SK-N-SH (cell line): ENCODE data around the gene PAOX. TPM values are rescaled to one million over a fixed set of nuclear protein-coding genes. Genes with fewer than 3 reads are reported as not detected.
"Not testable (repeated sequence)": the region's sequence is repeated elsewhere in the genome, so short reads cannot be mapped to it uniquely, and the experiment has no call there.

Experiments
- CTCF ChIA-PET: fragments of 300-600, 350-600 bp; formaldehyde crosslinking; extraction: SDS; loops from one replicate; lab custom pipeline; 2021; lab: Yijun Ruan, JAX
- POLR2A ChIA-PET: fragments of 350-600 bp; sonication (Branson Sonifier 250); formaldehyde crosslinking; extraction: SDS; loops from one replicate; lab custom pipeline; 2020; ENCODE audit warnings: antibody characterized with exemption, inconsistent platforms; lab: Yijun Ruan, JAX
- DNase-seq: peaks from one replicate; pipeline ENCODE4 v3.0.0; 2012
- H2AFZ ChIP-seq: fragments of 200-600 bp; sonication (generic); 2 replicates; pipeline ENCODE4 v1.8.1; 2016; ENCODE audit warnings: antibody characterized with exemption, mild to moderate bottlenecking, low read depth
- H3F3A ChIP-seq: fragments of 200-600 bp; sonication (generic); replicated peaks from 2 replicates; pipeline ENCODE3; 2016; ENCODE audit warnings: antibody characterized with exemption, mild to moderate bottlenecking; ENCODE audit not compliant: insufficient read depth
- H3K27ac ChIP-seq, 2 experiments: fragments of 200-500 bp in 1 of 2; fragments of 200-600 bp in 1 of 2; sonication (Bioruptor generic) in 1 of 2; sonication (generic), shearing (Covaris generic) in 1 of 2; 2 replicates each; pipeline versions ENCODE4 v1.5.1 to v1.6.1; 2014 to 2016; ENCODE audit warnings: low read depth in 2 of 2, inconsistent platforms in 1 of 2, low read length in 1 of 2, mild to moderate bottlenecking in 1 of 2, mixed read lengths in 1 of 2
- H3K27me3 ChIP-seq: fragments of 200-600 bp; sonication (generic), shearing (Covaris generic); 2 replicates; pipeline ENCODE4 v1.6.1; 2016; ENCODE audit warnings: mixed run types; ENCODE audit not compliant: insufficient read depth
- H3K36me3 ChIP-seq, 2 experiments: fragments of 200-500 bp in 1 of 2; fragments of 200-600 bp in 1 of 2; sonication (Bioruptor generic) in 1 of 2; sonication (generic) in 1 of 2; replicated peaks in 1 of 2; 2 replicates each; pipeline versions ENCODE3 to v1.5.1; 2014 to 2016; ENCODE audit warnings: low read length in 1 of 2, mild to moderate bottlenecking in 1 of 2; ENCODE audit not compliant: insufficient read depth in 2 of 2, control insufficient read depth in 1 of 2
- H3K4me1 ChIP-seq, 2 experiments: fragments of 200-500 bp in 1 of 2; fragments of 200-600 bp in 1 of 2; sonication (Bioruptor generic) in 1 of 2; sonication (generic), shearing (Covaris generic) in 1 of 2; 2 replicates each; pipeline versions ENCODE4 v1.5.1 to v1.6.1; 2014 to 2016; ENCODE audit warnings: low read depth in 1 of 2, low read length in 1 of 2, mixed run types in 1 of 2; ENCODE audit not compliant: insufficient read depth in 2 of 2, control insufficient read depth in 1 of 2
- H3K4me2 ChIP-seq: fragments of 200-600 bp; sonication (generic), shearing (Covaris generic); 2 replicates; pipeline ENCODE4 v1.6.1; 2017; ENCODE audit warnings: mixed run types
- H3K4me3 ChIP-seq, 2 experiments: fragments of 200-500 bp in 1 of 2; fragments of 200-600 bp in 1 of 2; sonication (Bioruptor generic) in 1 of 2; sonication (generic), shearing (Covaris generic) in 1 of 2; 2 replicates each; pipeline versions ENCODE4 v1.5.1 to v1.8.1; 2014 to 2016; ENCODE audit warnings: low read depth in 2 of 2, inconsistent platforms in 1 of 2, low read length in 1 of 2, mild to moderate bottlenecking in 1 of 2, mixed read lengths in 1 of 2, moderate library complexity in 1 of 2
- H3K79me2 ChIP-seq: fragments of 200-600 bp; sonication (generic); 2 replicates; pipeline ENCODE4 v1.8.1; 2017; ENCODE audit warnings: mild to moderate bottlenecking; ENCODE audit not compliant: insufficient read depth
- H3K9ac ChIP-seq: fragments of 200-600 bp; sonication (generic); 2 replicates; pipeline ENCODE4 v1.6.1; 2017; ENCODE audit warnings: mixed run types
- H3K9me2 ChIP-seq: fragments of 200-600 bp; sonication (generic); 2 replicates; pipeline ENCODE4 v1.6.1; 2017; ENCODE audit warnings: mixed run types
- H3K9me3 ChIP-seq: fragments of 200-600 bp; sonication (generic); 2 replicates; pipeline ENCODE4 v1.6.1; 2017; ENCODE audit warnings: mixed run types, mild to moderate bottlenecking, moderate library complexity
- H4K20me1 ChIP-seq: fragments of 200-600 bp; sonication (generic); 2 replicates; pipeline ENCODE4 v1.6.1; 2017; ENCODE audit warnings: mild to moderate bottlenecking, mixed run types; ENCODE audit not compliant: insufficient read depth
- EZH2phosphoT487 ChIP-seq: fragments of 200-600 bp; sonication (generic); IDR thresholded peaks from 2 replicates; pipeline ENCODE4 v1.6.1; 2017; ENCODE audit warnings: low read depth, mixed run types, mild to moderate bottlenecking, antibody characterized with exemption, moderate library complexity, borderline replicate concordance
- RFX5 ChIP-seq: IDR thresholded peaks from 2 replicates; pipeline ENCODE4 v1.6.1; 2012; ENCODE audit warnings: mild to moderate bottlenecking, improper control_type of control experiment, low read length
- SMC3 ChIP-seq: IDR thresholded peaks from 2 replicates; pipeline ENCODE4 v1.6.1; 2012; ENCODE audit warnings: low read depth, low read length, improper control_type of control experiment
- YY1 ChIP-seq: IDR thresholded peaks from 2 replicates; pipeline ENCODE4 v1.4.0; 2012; ENCODE audit warnings: low read depth, mild to moderate bottlenecking
- WGBS: methylation state at CpG from one replicate; pipeline ENCODE4 v1.1.6; 2017; ENCODE audit warnings: low lambda C conversion rate; 5-methylcytosine and 5-hydroxymethylcytosine counted together
- polyA plus RNA-seq, 3 experiments: library from polyadenylated mRNA; depleted of rRNA; stranded (reverse); fragments of >200 nt; gene quantifications; 2 replicates each; pipeline ENCODE4 v1.2.3, GENCODE V29; 2012
- TF ChIP-seq, protein P1 (sequence below): fragments of 200-600 bp; sonication (generic); IDR thresholded peaks from 2 replicates; pipeline ENCODE4 v1.6.1; 2017; ENCODE audit warnings: antibody characterized with exemption, mild to moderate bottlenecking, moderate library complexity

Gene PAOX
- polyA plus RNA-seq, 1 of the 3 experiments (the other 2 are of a cell fraction): 6.2 TPM

GRCh38 chr10:133422807-133423771, 44.0 kb downstream of the PAOX start:
- Histone ChIP-seq H3K4me2 (no peak overlapping the region), H4K20me1 (peaks cover 20% of the 10 kb centered on the region; the same call in 1 of the 2 replicates), H3K36me3 (peaks cover 0 to 22% of the 10 kb centered on the region in 2 experiments), H3K4me1 (no peaks in the 10 kb centered on the region; a peak in 1 of 4 replicates), H3K9ac (no peak overlapping the region), H3K79me2 (no peaks in the 10 kb centered on the region), H3F3A (no peaks in the 10 kb centered on the region), H3K27me3 (no peaks in the 10 kb centered on the region), H3K4me3 (no peak overlapping the region; a peak in 1 of 4 replicates), H2AFZ (no peak overlapping the region), H3K9me3 (no peaks in the 10 kb centered on the region), H3K9me2 (no peaks in the 10 kb centered on the region), H3K27ac (no peak overlapping the region)
- DNase-seq: peak; percentile 72
- CTCF ChIA-PET: interaction anchor here (1.2 kb wide), 1 partner anchor 97 kb away, joined by 4 read pairs; no protein-coding TSS in a partner anchor
- TF ChIP-seq YY1 (no peak), RFX5 (no peak), EZH2phosphoT487 (no peak), SMC3 (no peak)
- TF ChIP-seq, protein P1, sequence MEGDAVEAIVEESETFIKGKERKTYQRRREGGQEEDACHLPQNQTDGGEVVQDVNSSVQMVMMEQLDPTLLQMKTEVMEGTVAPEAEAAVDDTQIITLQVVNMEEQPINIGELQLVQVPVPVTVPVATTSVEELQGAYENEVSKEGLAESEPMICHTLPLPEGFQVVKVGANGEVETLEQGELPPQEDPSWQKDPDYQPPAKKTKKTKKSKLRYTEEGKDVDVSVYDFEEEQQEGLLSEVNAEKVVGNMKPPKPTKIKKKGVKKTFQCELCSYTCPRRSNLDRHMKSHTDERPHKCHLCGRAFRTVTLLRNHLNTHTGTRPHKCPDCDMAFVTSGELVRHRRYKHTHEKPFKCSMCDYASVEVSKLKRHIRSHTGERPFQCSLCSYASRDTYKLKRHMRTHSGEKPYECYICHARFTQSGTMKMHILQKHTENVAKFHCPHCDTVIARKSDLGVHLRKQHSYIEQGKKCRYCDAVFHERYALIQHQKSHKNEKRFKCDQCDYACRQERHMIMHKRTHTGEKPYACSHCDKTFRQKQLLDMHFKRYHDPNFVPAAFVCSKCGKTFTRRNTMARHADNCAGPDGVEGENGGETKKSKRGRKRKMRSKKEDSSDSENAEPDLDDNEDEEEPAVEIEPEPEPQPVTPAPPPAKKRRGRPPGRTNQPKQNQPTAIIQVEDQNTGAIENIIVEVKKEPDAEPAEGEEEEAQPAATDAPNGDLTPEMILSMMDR: no peak
- POLR2A ChIA-PET: no interaction called here
- WGBS: 35% methylated on average over 29 of the region's 88 CpGs

DNA sequence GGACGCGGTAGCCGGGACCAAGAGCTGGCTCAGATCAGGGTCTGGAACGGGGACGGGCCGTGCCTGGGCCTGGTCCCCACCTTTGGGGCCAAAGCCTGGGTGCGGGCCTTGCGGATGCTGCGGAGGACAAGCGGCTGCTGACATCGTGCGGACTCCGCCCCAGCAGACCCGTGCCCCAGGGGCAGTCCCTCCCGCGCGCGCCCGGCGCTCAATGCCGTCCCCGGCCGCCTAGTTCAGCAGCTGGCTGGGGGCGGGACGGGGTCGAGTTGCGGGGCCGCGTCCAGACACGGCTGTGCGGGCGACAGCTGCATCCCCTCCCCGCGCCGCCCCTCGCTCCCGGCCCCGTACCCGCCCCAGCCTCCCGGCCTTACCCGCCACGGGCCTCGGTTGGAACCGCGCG, 45.0 kb downstream of the PAOX start:
- H3K9ac ChIP-seq, CTCF ChIA-PET: not testable (repeated sequence)

GRCh38 chr10:133424601-133425000, 45.5 kb downstream of the PAOX start, which contains the start of gene SPRN:
Gene SPRN (minus strand): TSS chr10:133424625. CDS start chr10:133423681, 944 bp downstream.
- H3K9me3 ChIP-seq, H3F3A ChIP-seq, H3K27ac ChIP-seq, H2AFZ ChIP-seq, H3K27me3 ChIP-seq, H3K79me2 ChIP-seq, DNase-seq, H3K9me2 ChIP-seq, POLR2A ChIA-PET, H3K4me1 ChIP-seq, H3K9ac ChIP-seq, CTCF ChIA-PET, H3K4me2 ChIP-seq: not testable (repeated sequence)
- WGBS: 32% methylated on average over 15 of the region's 37 CpGs
- Histone ChIP-seq H3K36me3 (peaks cover 0 to 12% of the 10 kb centered on the region in 2 experiments), H3K4me3 (peak within 1 kb of the TSS in 1 of 2 experiments; percentile 26; a peak in 1 of 4 replicates), H4K20me1 (peaks cover 20% of the 10 kb centered on the region; the same call in 1 of the 2 replicates)

More for the DNA sequence above, 45.0 kb downstream of the PAOX start:
- H2AFZ ChIP-seq, H3K9me3 ChIP-seq, H3K27me3 ChIP-seq, DNase-seq, H3K9me2 ChIP-seq, POLR2A ChIA-PET, H3K79me2 ChIP-seq, H3F3A ChIP-seq, H3K27ac ChIP-seq, H3K4me1 ChIP-seq, H3K4me2 ChIP-seq: not testable (repeated sequence)
- no CpG with 5 or more reads among the region's 46 CpGs for WGBS
- H3K36me3 ChIP-seq: peaks cover 0 to 16% of the 10 kb centered on the region in 2 experiments
- H3K4me3 ChIP-seq: peak overlapping the region in 1 of 2 experiments; percentile 26; a peak in 1 of 4 replicates
- peaks cover 20% of the 10 kb centered on the region; the same call in 1 of the 2 replicates for H4K20me1 ChIP-seq

DNA sequence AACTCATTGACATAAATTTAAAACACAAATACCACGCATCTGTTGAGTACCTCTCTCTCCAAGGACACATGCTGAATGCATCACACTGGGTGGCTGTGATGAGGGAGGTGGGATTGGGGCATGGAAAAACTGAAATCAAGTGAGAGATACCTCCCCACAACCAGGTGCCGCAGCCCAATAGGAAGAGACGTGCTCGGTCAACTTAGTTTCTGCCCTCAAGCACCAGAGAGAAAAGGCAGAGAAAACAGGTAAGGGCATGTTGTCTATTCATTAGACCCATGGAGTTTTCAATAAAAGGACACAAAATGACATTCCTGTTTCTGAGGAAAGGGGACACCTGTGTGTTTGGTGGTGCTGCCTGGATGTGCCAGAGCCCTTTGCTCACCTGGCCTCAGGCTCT, 50.5 kb downstream of the PAOX start:
- CTCF ChIA-PET, POLR2A ChIA-PET: not testable (repeated sequence)
- WGBS: 44% methylated on average over 3 of the region's 4 CpGs

DNA sequence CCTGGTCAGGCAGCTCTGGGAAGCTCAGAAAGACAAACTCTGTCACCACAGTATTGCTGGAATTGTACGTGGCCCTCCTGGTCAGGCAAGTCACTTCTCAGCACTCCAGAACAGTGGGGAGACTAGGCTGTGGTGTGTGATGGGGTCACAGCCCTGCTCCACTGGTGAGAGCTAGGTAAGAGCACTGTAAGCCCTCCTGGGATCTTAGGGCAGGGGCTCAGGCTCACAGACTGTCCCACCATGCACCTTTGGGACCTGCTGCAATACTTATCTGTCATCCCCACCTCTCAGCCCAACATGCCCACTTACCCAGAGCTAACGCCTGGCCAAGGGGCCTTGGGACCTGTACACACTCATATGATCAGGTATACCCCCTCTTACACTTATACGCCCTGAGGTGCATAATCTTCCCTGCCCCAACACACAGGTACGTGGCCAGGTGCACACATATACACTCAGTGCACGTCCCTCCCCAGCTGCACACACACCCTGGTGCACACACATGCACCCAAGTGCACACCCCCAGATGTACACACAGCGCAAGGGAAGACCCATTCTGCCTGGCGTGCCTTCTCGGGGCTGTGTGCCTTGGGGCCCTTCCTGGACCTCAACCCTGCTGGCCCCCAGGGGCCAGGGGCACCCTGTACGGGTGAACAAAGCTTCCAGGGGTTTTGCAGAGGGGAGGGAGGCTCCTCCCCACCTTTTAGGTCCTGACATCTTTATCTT, 53.0 kb downstream of the PAOX start:
- H3K4me1 ChIP-seq, H2AFZ ChIP-seq, DNase-seq, POLR2A ChIA-PET, H3F3A ChIP-seq, CTCF ChIA-PET, H4K20me1 ChIP-seq, H3K27ac ChIP-seq, H3K4me2 ChIP-seq, H3K79me2 ChIP-seq, H3K9ac ChIP-seq, H3K27me3 ChIP-seq, H3K9me2 ChIP-seq, H3K9me3 ChIP-seq, H3K4me3 ChIP-seq, H3K36me3 ChIP-seq: not testable (repeated sequence)
- WGBS: 5% methylated on average over 4 of the region's 9 CpGs

More for the DNA sequence above, 50.5 kb downstream of the PAOX start:
- H3K27me3 ChIP-seq, H2AFZ ChIP-seq, DNase-seq, H3K4me3 ChIP-seq, H3K79me2 ChIP-seq, H3K4me1 ChIP-seq, H3K9me2 ChIP-seq, H3K9me3 ChIP-seq, H3K36me3 ChIP-seq, H4K20me1 ChIP-seq, H3K27ac ChIP-seq, H3F3A ChIP-seq, H3K4me2 ChIP-seq, H3K9ac ChIP-seq: not testable (repeated sequence)
